Left hindlimb (tissue), 1 donor: ENCODE data around the gene ADAMTS5.

ENCODE experiments used
- DNase-seq: peaks from one replicate; pipeline ENCODE4 v3.0.0-alpha.2; 2018

ADAMTS5 gene

GRCh38 chr21:26946744-26947446 lies 20.0 kb downstream of the ADAMTS5 start:
- DNase-seq: no peak

DNA sequence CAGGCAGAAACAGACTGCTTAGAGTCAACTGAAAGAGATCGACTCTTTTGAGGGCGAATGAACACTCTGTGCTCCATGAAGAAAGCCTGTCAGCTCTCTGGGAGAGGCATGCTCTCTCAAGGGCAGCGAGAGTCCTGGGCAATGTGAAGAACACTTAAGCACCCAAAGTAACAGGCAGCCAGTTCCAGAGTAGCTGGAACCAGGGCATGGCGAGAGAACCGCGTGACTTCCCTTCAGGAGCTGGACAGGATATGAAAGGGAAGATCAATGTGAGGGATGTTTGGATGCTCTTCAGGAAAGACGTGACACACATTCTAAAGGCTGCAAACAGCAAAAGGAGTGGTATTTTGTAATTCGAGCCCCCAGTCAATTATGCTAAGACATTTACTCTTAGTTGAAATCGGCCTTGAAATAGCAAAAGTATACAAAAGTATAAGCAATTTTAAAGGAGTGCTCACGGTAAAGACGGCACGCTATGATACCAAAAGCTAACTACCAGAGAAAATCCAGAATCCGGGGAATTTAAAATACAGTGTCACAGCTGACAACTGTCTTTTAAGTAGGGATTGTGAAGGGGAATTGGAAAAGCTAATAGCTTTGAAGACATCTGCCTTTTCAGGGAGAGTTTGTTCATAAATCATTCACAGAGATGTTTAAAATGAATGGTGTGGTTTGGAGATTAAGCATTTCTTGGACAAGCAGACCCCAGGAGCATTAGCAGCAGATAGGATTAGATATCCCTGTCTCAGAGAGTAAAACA lies 20.8 kb downstream of the ADAMTS5 start:
- peak; percentile 40 for DNase-seq

GRCh38 chr21:26943921-26944320 lies 23.0 kb downstream of the ADAMTS5 start:
- no peak for DNase-seq

DNA sequence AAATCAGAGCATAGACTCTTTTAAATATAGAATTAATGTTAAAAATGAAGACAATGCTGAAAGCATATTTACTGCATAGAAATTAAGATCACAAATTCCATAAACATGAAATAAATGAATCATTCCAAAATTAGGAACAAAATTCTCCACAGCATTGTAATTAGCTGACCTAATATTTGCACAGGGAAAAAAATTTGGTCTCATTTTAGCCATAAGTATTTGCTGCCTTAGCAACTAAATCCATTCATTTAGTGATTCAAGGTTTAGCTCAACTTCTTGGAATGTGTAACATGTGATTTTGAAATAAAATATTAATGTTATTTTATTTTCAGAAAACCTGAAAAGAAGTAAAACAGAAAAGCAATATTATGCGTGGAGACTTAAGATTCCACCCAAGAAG lies 25.5 kb downstream of the ADAMTS5 start:
- DNase-seq: no peak

- DNase-seq: peak; percentile 59
Observed at GRCh38 chr21:26939601-26940111, 27.2 kb downstream of the ADAMTS5 start.

GRCh38 chr21:26936641-26937040 lies 30.2 kb downstream of the ADAMTS5 start:
- no peak for DNase-seq

DNA sequence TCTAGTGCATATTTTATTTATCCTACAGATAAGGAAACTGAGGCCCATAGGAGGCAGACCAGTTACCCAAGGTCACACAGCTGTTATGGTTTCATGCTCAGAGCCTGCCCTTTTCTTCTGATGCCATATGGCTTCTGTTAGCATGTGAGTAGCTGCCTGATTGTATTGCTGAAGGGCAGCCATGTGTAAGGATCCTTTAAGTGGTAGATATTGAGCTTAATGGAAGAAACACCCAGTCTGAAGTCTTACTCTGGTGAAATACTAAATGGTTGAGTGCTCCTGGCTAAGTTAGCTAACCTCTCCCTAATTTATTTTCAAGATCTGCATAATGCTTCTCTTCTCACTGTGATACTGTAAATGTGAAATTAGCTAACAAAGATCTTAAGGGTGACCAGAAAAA lies 30.9 kb downstream of the ADAMTS5 start:
- no peak for DNase-seq

- DNase-seq: no peak
Observed at GRCh38 chr21:26934383-26934782, 32.5 kb downstream of the ADAMTS5 start.

DNA sequence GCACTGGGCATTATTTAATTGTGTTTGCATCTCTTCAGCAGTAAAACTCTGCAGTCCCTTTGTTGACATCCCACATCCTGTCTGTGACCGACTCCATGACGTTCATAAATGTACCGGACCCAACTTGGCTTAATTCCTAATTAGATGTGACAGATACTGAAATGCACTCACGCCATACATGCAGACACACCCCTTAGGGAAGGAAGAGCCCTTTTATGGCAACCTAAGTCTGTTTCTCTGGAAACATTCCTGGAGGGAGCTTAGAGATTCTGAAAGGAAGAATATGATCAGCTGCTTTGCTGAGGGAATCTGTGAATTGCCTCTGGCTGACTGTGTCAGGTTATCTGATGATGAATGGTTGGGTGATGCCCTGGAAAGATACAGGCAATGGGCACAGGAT lies 33.4 kb downstream of the ADAMTS5 start:
- no peak for DNase-seq

- no peak for DNase-seq
Observed at GRCh38 chr21:26925636-26926035, 41.3 kb downstream of the ADAMTS5 start.

GRCh38 chr21:26925122-26925521 lies 41.8 kb downstream of the ADAMTS5 start:
- DNase-seq: no peak

- DNase-seq: no peak
Observed at GRCh38 chr21:26923986-26924385, 42.9 kb downstream of the ADAMTS5 start.

- DNase-seq: no peak
Observed at GRCh38 chr21:26920055-26920454, 46.8 kb downstream of the ADAMTS5 start.

DNA sequence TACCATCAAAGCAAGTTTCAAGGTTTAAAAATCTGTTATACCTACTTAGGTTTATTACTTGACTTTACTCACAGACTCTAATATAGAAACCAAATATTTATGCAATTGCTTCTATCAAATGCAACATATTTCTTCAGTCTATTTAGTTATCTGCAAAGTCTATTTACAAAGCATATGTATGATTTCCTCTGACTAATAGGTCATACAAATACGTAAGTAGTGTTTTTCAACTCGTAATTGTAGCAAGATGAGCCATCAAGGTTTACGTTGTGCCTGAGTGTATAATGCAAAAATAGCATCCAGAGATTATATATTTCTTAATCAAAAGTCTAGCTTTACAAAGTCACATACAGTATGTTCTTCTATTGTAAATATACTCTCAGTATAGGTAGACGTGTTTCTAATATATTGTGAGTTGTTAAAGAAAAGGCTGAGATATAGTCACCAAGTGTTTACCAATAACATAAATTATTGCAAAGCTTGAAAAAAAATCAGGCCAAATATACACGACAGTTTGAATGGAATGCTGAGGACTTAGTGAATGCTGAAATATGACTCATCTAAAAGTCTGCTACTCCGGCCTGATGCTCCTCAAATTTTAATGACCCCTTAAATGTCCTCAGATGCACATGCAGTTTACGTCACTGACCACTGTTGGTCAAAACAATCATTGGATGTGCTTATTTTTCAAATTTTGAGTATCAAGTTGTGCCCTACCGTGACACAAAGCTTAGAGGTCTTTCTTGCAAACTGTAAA lies 48.4 kb downstream of the ADAMTS5 start:
- DNase-seq: no peak

GRCh38 chr21:26916799-26917198 lies 50.1 kb downstream of the ADAMTS5 start:
- DNase-seq: no peak

DNA sequence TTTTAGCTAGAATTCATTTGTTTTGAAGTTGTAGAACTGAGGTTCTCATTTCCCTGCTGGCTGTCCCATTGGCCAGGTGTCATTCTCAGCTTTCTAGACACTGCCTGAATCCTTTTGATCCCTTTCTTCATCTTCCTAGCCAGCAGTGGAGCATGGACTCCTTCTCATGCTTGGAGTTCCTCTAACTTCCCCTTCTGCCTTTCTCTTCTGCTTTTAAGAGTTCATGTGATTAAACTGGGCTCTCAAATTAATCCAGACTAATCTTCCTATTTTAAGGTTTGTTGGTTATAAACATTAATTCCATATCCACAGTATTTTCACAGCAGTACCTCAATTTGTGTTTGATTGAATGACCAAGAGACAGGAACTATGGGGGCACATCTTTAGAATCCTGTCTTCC lies 52.3 kb downstream of the ADAMTS5 start:
- DNase-seq: no peak

GRCh38 chr21:26912466-26912865 lies 54.4 kb downstream of the ADAMTS5 start:
- DNase-seq: no peak

DNA sequence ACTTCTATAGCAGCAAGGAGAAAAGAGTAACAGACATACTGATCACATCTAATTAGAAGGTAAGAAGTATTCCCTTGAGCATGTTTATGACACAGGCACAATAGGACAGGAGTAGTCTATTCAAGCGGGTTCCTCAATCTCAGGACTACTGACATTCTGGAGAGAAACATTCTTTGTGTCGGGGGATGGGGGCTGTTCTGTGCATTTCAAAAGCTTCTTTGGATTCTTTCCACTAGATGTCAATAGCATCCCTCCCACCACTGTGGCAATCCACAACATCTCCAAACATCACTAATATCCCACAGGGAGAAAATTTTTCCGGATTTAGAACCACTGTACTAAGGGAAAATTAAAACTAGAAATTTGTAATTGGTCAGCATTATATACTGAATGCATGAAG lies 56.9 kb downstream of the ADAMTS5 start:
- DNase-seq: no peak

DNA sequence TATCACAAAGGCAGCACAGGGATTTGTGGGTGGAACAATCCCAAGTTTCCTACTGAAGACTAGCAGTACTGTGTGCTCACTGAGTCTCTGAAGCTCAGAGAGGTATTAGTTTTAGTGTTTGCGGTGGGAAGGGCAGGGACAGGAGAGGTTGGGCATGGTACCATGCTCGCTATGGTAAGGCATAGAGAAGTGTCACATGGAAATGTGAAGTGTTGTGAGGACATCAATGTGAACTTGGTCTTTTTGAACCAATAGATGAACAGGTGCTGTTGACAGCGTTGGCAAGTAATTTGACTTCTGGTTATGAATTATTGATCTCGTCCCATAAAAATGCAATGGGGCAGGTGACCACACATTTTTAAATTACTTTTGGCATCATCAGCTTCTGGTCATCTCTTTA lies 65.9 kb downstream of the ADAMTS5 start:
- no peak for DNase-seq

DNA sequence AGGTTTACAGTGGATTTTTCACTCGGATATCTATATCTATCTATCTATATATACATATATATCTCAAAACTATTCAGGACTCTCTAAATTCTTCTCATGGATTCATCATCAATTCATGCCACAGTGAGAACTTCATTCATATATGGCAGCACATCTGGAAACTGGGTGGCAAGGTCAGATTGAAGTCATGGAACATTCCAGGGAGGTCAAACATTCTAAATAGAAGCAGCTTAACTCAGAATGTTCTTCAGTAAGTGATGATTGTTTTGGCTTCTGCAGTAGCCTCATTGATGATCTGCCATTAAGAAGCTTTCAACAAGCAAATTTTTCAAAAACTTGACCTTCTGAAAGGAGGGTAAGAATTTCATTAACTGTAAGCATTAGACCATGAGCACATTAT lies 74.7 kb downstream of the ADAMTS5 start:
- no peak for DNase-seq

DNA sequence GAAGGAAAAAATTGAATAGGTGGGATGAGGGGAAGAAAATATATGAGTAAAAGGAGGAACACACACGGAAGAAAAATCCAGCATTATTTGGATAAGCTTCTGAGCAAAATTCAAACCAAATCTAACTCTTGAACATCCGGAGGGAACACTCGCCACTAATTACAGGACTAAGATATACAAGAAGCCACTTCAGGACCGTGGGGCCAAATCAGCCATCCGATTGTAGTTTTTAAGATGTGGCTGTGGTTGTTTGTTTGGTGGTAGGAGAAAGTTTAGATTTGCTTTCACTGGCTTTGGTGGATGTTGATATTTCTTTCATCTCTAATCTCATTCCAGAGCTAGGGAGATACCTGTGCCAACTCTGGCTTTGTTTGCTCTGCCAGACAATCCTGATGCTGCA lies 78.0 kb downstream of the ADAMTS5 start:
- DNase-seq: peak; percentile 37

DNA sequence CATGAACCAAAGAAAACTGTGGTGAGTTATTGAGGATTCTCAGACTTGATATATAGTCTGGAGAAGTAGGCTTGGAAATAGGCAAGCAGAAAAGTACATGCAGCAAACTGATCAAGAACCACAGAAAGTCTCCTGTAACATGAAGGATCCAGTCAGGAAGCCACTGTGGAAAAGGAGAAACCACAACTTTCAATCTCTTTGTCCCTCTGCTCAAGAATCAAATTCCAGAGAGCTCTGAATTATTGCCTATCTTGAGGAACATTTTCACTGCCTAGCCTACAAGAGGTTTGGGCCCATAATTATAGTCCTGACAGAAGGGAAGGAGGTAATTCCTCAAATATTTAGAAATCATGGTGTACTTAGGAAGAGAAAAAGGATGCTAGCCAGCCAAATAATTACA lies 78.6 kb downstream of the ADAMTS5 start:
- DNase-seq: no peak

- DNase-seq: no peak
Observed at GRCh38 chr21:26887251-26887650, 79.6 kb downstream of the ADAMTS5 start.

DNA sequence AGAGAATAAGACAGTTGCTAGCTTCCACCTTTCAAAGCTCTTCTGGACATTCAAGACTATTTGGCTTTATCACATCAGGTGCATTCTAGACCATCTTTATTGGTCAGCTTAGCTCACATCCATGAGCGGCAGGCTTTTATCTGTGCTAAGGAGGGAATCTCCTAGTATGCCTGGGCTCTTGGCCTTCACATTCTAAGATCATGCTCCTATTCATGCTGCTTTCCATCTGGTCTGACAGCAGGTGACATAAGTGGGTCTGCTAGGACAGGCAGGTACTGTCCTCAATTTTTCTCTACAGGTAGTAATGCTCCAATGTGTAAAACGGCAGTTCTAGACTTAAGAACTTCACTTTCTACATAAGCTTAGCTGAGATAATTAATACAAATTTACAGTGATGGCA lies 82.5 kb downstream of the ADAMTS5 start:
- no peak for DNase-seq
